ENCODE measurements around the gene LMF1. TPM values are rescaled to one million over a fixed set of nuclear protein-coding genes. Genes with fewer than 3 reads are reported as not detected.
"Not testable (repeated sequence)": the region's sequence is repeated elsewhere in the genome, so short reads cannot be mapped to it uniquely, and the experiment has no call there.

LMF1 gene
- total and polyA plus RNA-seq, 2 of the 13 experiments (the other 11 are each of a cell fraction or from before 2014, with no cell fraction given) = 6.8 to 8.5 TPM

GRCh38 chr16:882671-883070, 88.1 kb downstream of the LMF1 start:
- H3K79me2 ChIP-seq (ENCODE audit: insufficient read depth, low read length); ATAC-seq; BruUV-seq (replicated peaks); POLR2A ChIA-PET; in situ Hi-C loops (cut with HindIII; ENCODE audit: extremely low pct_ligation_motif_present, low pct_unique_long_range_greater_than_20kb); DNase-seq (ENCODE audit: low spot score); H3K9ac ChIP-seq (ENCODE audit: insufficient read depth, low read depth, low read length); intact Hi-C loops (cut with micrococcal nuclease; ENCODE audit: unreplicated experiment); H3K4me1 ChIP-seq (ENCODE audit: insufficient read depth, low read length); H3K4me3 ChIP-seq (replicated peaks in 1 of 3; ENCODE audit: insufficient read depth in 1 of 3, low read depth in 2 of 3, low read length in 3 of 3); FAIRE-seq; H3K9me3 ChIP-seq (ENCODE audit: low read length); CTCF ChIA-PET (ENCODE audit: low intra/inter-chr PET ratio, low total read pairs); H2AFZ ChIP-seq (ENCODE audit: low read length); H3K4me2 ChIP-seq (ENCODE audit: low read depth, low read length); H4K20me1 ChIP-seq (ENCODE audit: insufficient read depth, low read length); H3K27me3 ChIP-seq (ENCODE audit: control insufficient read depth in 1 of 2, insufficient read depth in 2 of 2, low read length in 2 of 2); H3K36me3 ChIP-seq (replicated peaks in 1 of 2; ENCODE audit: control insufficient read depth in 1 of 2, insufficient read depth in 2 of 2, low read length in 2 of 2); H3K27ac ChIP-seq (ENCODE audit: extremely low read length, insufficient read depth, low read length): not testable (repeated sequence)
- WGBS (ENCODE audit: low lambda C conversion rate) = 72% methylated on average over 15 of the region's 15 CpGs

GRCh38 chr16:882256-882655, 88.5 kb downstream of the LMF1 start:
- FAIRE-seq = no peak
- in situ Hi-C loops (cut with HindIII; ENCODE audit: extremely low pct_ligation_motif_present, low pct_unique_long_range_greater_than_20kb) = no loop called here
- no peaks in the 10 kb centered on the region for H3K79me2 ChIP-seq (ENCODE audit: insufficient read depth, low read length)
- POLR2A ChIA-PET = no interaction called here
- no peaks in the 10 kb centered on the region for H3K4me1 ChIP-seq (ENCODE audit: insufficient read depth, low read length)
- no peaks in the 10 kb centered on the region; a peak in 2 of 5 replicates for H3K27me3 ChIP-seq (ENCODE audit: control insufficient read depth in 1 of 2, insufficient read depth in 2 of 2, low read length in 2 of 2)
- CTCF ChIA-PET (ENCODE audit: low intra/inter-chr PET ratio, low total read pairs) = no interaction called here
- no peak for TF ChIP-seq ZNF589 (CRISPR knock-in tag; conservative IDR thresholded peaks at IDR 0.05)
- intact Hi-C loops (cut with micrococcal nuclease; ENCODE audit: unreplicated experiment) = no loop called here
- peaks cover 10% of the 10 kb centered on the region; the same call in 1 of the 2 replicates for H3K9me3 ChIP-seq (ENCODE audit: low read length)
- ATAC-seq = no peak
- no peaks in the 10 kb centered on the region; the same call in 1 of the 2 replicates for H4K20me1 ChIP-seq (ENCODE audit: insufficient read depth, low read length)
- no peak overlapping the region for H3K4me2 ChIP-seq (ENCODE audit: low read depth, low read length)
- no peak for DNase-seq (ENCODE audit: low spot score)
- no peak overlapping the region for H3K9ac ChIP-seq (ENCODE audit: insufficient read depth, low read depth, low read length)
- H2AFZ ChIP-seq (ENCODE audit: low read length) = no peak overlapping the region
- no TSS peak for BruUV-seq (replicated peaks)
- H3K4me3 ChIP-seq (replicated peaks in 1 of 3; ENCODE audit: insufficient read depth in 1 of 3, low read depth in 2 of 3, low read length in 3 of 3) = no peak overlapping the region
- H3K27ac ChIP-seq (ENCODE audit: extremely low read length, insufficient read depth, low read length) = no peak overlapping the region
- 13% methylated on average over 3 of the region's 7 CpGs for WGBS (ENCODE audit: low lambda C conversion rate)
- no peaks in the 10 kb centered on the region for H3K36me3 ChIP-seq (replicated peaks in 1 of 2; ENCODE audit: control insufficient read depth in 1 of 2, insufficient read depth in 2 of 2, low read length in 2 of 2)

Measured in HepG2 (cell line).